ENCODE measurements around the gene E2F1. TPM values are rescaled to one million over a fixed set of nuclear protein-coding genes. Genes with fewer than 3 reads are reported as not detected.

E2F1 gene
- total and polyA plus RNA-seq, 10 donors = 2.5 to 6.9 (median 5.0) TPM

- intact Hi-C loops (cut with DNase I; ENCODE audit: low total_unique reads) = no loop called here
- H3K36me3 ChIP-seq = no peaks in the 10 kb centered on the region
- peaks cover 0 to 28% (median 11%) of the 10 kb centered on the region in 6 donors for H3K4me1 ChIP-seq
- 91 to 95% (median 93%) methylated on average over 3 of the region's 3 CpGs for WGBS, 5 donors
- no peak for DNase-seq
- H3K27ac ChIP-seq = no peak overlapping the region
- no peaks in the 10 kb centered on the region for H3K9me3 ChIP-seq
- TF ChIP-seq CTCF (IDR thresholded peaks at IDR 0.05 in 8 of 11, conservative IDR thresholded peaks at IDR 0.05 in 3 of 11) (no peak), POLR2AphosphoS5 (IDR thresholded peaks at IDR 0.05) (no peak), POLR2A (IDR thresholded peaks at IDR 0.05) (no peak)
- H3K27me3 ChIP-seq (replicated peaks in 1 of 7) = no peaks in the 10 kb centered on the region
- H3K4me3 ChIP-seq = no peak overlapping the region
Observed at GRCh38 chr20:33727806-33728205, 41.6 kb upstream of the E2F1 start.

DNA sequence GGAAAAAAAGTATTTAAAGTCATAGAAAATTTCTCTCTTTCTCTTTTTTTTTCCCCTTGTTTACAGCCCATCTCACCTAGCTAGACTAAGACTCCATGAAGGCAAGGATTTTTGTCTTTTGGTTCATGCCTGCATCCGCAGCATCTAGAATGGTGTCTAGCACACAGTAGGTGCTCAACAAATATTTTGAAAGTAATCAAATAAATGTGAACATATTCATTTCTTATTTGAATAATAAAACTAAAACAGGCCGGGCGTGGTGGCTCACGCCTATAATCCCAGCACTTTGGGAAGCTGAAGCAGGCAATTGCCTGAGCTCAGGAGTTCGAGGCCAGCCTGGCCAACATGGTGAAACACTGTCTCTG lies 40.9 kb upstream of the E2F1 start:
- Histone ChIP-seq H3K36me3 (no peaks in the 10 kb centered on the region), H3K27me3 (replicated peaks in 1 of 7) (no peaks in the 10 kb centered on the region), H3K4me1 (peaks cover 0 to 21% (median 5%) of the 10 kb centered on the region in 6 donors), H3K4me3 (no peak overlapping the region), H3K27ac (no peak overlapping the region), H3K9me3 (no peaks in the 10 kb centered on the region)
- DNase-seq = no peak
- intact Hi-C loops (cut with DNase I; ENCODE audit: low total_unique reads) = no loop called here
- TF ChIP-seq POLR2AphosphoS5 (IDR thresholded peaks at IDR 0.05) (no peak), CTCF (IDR thresholded peaks at IDR 0.05 in 8 of 11, conservative IDR thresholded peaks at IDR 0.05 in 3 of 11) (no peak), POLR2A (IDR thresholded peaks at IDR 0.05) (no peak)
- 90 to 97% (median 94%) methylated on average over 5 of the region's 5 CpGs for WGBS, 5 donors

DNA sequence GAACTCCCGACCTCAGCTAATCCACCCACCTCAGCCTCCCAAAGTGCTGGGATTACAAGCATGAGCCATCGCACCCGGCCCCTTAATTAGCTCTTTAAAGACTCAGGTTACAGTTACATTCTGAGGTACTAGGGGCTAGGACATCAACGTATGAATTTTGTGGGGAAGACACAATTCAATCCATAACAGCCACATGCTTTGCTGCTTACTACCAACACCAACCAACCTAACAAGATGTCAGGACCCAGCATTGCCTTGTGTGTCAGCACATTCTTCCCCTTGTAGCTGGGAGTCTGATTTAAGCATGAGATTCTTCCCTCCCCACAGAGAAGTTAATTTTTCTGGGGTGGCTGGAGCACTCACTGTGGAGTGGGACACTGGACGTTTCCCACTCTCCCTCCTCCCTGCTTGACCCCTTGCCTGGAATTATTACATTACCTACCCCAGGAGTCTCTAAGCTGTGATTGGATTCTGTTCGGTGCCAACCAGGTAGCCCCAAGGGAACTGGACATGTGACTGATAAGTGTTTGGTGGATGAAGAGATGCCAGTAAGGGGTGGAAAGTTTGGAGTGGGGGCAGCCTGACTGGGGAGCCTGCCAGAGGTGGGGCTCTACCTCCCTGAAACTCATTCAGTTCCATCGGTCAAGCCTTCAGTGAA lies 39.6 kb upstream of the E2F1 start:
- no peak overlapping the region for H3K27ac ChIP-seq
- H3K9me3 ChIP-seq = no peaks in the 10 kb centered on the region
- H3K36me3 ChIP-seq = no peaks in the 10 kb centered on the region
- TF ChIP-seq POLR2A (IDR thresholded peaks at IDR 0.05) = no peak
- TF ChIP-seq CTCF (IDR thresholded peaks at IDR 0.05 in 8 of 11, conservative IDR thresholded peaks at IDR 0.05 in 3 of 11) = no peak
- TF ChIP-seq POLR2AphosphoS5 (IDR thresholded peaks at IDR 0.05) = no peak
- no peak for DNase-seq
- WGBS, 5 donors = 85 to 90% (median 88%) methylated on average over 7 of the region's 7 CpGs
- H3K4me3 ChIP-seq = no peak overlapping the region
- H3K27me3 ChIP-seq (replicated peaks in 1 of 7) = no peaks in the 10 kb centered on the region
- intact Hi-C loops (cut with DNase I; ENCODE audit: low total_unique reads) = no loop called here
- H3K4me1 ChIP-seq = peaks cover 0 to 16% (median 3%) of the 10 kb centered on the region in 6 donors

DNA sequence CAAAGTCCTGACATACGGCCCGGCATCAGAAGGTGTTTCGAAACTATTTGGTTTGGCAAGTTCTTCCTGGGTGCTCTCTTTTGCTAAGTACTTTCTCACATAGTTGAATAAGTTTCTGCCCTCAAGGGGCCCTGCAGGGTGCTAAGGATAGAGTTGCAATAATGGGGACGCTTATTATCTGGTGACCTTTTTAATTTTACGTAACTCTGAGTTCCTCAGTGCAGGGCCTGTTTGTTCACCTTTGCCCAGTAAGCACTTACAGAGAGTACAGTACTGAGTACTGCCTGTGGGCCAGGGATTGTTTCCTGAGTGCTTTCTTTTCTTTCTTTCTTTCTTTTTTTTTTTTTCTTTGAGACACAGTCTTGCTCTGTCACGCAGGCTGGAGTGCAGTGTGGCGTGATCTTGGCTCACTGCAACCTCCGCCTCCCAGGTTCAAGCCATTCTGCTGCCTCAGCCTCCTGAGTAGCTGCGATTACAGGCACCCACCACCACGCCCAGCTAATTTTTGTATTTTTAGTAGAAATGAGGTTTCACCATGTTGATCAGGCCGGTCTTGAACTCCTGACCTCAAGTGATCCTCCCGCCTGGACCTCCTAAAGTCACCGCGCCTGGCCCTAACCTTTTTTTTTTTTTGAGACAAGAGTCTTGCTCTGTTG lies 38.4 kb upstream of the E2F1 start:
- no peak overlapping the region for H3K4me3 ChIP-seq
- H3K36me3 ChIP-seq = no peaks in the 10 kb centered on the region
- no peaks in the 10 kb centered on the region for H3K9me3 ChIP-seq
- peaks cover under 1 to 25% (median 11%) of the 10 kb centered on the region in 6 donors for H3K4me1 ChIP-seq
- H3K27ac ChIP-seq = peak overlapping the region in 3 of 8 donors; percentile 33 to 52 (median 47)
- TF ChIP-seq CTCF (IDR thresholded peaks at IDR 0.05 in 8 of 11, conservative IDR thresholded peaks at IDR 0.05 in 3 of 11) (no peak), POLR2A (IDR thresholded peaks at IDR 0.05) (no peak), POLR2AphosphoS5 (IDR thresholded peaks at IDR 0.05) (no peak)
- no peaks in the 10 kb centered on the region for H3K27me3 ChIP-seq (replicated peaks in 1 of 7)
- no peak for DNase-seq
- 71 to 84% (median 78%) methylated on average over 14 of the region's 14 CpGs for WGBS, 5 donors
- intact Hi-C loops (cut with DNase I; ENCODE audit: low total_unique reads) = no loop called here

Measured in spleen (tissue), 11 donors.